DMS 273 (cell line): Measurements from ENCODE around the gene LCN12.

Source experiments
- DNase-seq: peaks from one replicate; lab custom pipeline; 2025; ENCODE audit not compliant: unreplicated experiment; lab: John Stamatoyannopoulos, UW

The LCN12 gene

DNA sequence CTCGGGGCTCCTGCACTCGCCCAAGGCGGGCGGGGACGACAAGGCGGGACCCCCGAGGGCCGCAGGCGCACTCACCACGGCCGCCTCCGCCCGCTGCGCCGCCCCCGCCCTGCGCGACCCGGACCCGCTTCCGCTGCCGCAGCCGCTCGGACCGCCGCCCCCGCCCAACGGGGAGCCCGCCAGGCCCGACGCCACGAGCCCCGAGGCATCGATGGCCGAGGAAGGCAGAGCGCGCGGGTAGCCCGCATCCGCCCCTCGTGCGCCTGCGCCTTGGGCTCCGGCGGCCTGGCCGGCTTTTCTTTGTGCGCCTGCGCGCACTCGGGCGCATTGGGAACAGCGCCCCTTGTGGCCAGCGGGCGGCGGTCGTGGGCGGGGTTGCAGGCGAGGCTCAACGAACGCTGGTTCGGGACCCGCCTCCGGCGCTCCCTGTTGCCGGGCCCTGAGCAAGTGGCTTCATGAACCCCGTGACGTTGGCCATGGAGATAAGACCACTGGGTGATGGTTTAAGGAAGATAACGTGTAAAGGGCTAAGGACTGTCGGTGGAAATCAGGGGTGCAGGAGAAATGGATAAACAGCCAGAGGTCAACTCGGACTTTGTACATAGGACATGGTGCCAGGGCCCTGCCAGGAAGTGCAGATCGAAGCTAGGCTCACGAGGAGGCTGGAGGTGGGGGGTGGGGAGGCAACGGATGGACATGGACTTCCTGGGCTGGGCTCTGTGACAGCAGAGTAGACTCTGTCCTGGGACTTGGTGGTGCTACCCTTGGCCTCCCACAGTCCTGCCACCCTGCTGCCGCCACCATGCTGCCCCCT is 7.3 kb upstream of the LCN12 start, which contains the start of the genes C8G and FBXW5:
TSS of gene C8G (plus strand) at position 725 of the 814 bp plus-strand sequence. CDS start at position 803, 78 bp downstream.
TSS of gene FBXW5 (minus strand) at position 220 of the 814 bp plus-strand sequence. CDS start 655 bp downstream, outside the sequence.
- DNase-seq: peak; percentile 98

DNA sequence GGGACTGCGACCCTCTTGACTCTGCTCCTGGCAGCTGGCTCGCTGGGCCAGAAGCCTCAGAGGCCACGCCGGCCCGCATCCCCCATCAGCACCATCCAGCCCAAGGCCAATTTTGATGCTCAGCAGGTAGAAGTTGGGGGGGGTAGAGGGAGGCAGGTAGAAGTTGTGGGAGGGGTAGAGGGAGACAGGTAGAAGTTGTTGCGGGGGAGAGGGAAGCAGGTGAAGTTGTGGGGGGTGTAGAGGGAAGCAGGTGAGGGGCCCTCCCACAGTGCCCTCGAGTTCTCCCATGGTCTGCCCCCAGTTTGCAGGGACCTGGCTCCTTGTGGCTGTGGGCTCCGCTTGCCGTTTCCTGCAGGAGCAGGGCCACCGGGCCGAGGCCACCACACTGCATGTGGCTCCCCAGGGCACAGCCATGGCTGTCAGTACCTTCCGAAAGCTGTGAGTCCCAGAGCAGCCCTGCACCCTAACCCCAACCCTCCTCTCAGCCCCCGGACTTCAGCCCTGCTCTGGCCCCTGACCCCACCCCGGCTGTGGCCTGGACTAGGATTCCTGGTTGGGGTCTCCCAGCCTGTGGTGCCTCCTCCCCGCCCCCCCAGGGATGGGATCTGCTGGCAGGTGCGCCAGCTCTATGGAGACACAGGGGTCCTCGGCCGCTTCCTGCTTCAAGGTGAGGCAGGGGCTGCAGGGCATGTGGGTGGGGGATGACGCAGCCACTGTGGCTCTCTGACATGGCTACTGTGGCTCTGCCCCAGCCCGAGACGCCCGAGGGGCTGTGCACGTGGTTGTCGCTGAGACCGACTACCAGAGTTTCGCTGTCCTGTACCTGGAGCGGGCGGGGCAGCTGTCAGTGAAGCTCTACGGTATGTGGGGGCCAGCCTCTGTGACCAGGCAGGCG is 6.5 kb upstream of the LCN12 start:
- no peak for DNase-seq

DNA sequence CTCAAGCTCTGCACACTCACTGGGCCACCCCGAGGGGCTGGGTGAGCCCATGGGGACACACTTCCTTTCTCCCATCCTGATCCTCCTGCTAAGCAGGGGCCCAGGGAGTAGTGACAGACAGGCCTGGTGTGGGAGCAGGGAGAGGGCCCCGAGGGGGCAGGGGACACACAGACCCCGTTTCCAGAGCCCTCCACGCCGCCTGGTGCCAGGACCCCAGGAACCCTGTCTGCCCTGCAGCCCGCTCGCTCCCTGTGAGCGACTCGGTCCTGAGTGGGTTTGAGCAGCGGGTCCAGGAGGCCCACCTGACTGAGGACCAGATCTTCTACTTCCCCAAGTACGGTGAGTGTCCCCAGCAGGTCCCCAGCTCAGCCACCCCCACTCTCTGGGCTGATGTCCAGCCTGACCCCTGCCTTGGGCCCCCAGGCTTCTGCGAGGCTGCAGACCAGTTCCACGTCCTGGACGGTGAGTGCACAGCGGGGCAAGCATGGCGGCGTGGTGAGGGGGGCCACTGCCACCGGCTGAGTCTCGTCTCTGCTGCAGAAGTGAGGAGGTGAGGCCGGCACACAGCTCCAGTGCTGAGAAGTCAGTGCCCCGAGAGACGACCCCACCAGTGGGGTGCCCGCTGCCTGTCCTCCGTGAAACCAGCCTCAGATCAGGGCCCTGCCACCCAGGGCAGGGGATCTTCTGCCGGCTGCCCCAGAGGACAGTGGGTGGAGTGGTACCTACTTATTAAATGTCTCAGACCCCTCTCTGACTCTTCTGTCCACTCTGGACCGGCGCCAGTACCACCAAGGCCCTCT is 5.6 kb upstream of the LCN12 start:
- no peak for DNase-seq

DNA sequence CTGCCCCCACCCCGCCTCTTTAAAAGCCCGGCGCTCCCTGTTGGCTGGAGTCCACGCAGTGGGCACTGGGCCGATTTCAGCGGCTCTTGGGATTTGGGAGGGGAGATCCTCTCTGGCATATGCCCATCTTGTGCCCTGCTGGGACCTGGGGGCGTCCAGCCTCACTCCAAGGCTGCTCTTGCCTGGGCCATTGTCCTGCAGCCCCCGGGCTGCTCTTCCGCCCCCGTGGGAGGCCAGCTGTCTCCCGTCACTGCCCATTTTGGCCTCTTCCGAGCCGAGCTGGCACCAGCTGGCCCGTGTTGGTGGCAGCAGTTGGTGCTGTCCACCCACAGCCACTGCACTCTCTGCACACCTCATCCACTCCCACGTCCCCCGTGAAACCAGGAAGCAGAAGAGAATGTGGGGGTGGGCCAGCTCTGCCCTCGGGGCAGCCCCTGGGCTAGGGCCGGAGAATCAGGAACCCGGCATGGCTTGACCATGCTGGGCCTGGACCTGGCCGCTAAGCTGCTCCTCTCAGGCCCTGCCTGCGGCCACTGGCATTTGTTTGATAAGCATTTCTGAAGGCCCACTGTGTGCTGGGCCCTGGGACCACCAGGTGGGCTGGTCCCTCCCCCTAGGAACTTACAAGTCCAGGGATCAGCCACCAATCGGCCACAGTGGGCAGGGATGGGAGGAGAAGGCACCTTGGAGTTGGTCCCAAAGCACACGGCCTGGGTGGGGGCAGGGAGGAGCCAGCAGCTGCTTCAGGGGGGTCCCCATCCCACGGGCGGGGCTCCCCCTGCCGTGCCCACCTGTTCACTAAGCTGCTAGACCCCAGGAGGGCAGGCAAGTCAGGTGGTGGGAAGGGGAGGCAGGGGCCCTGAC is 4.8 kb upstream of the LCN12 start:
- no peak for DNase-seq

DNA sequence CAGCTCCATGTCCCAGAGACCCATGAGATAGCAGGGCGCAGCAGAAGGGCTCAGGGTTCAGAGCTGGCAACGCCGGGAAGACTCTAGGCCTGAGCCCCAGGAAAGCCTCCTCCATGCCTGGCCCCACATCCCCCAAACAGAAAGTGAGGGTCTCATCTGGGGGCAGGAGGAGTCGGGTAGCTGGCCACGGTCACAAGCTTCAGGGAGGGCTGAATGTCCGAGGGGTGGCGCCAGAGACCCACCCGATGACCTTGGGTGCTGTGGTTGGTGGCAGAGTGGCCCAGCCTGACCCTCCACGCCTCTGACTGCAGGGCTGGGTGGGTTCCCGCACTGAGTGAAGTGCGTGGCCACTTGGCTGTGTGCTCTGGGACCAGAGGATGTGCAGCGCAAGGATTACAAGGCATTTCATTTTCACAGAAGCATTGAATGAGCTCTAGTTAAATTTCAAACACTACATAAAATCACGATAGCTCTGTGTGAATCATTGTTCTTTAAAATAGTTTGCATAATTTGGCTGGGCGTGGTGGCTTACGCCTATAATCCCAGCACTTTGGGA is 4.0 kb upstream of the LCN12 start:
- DNase-seq: peak; percentile 62

DNA sequence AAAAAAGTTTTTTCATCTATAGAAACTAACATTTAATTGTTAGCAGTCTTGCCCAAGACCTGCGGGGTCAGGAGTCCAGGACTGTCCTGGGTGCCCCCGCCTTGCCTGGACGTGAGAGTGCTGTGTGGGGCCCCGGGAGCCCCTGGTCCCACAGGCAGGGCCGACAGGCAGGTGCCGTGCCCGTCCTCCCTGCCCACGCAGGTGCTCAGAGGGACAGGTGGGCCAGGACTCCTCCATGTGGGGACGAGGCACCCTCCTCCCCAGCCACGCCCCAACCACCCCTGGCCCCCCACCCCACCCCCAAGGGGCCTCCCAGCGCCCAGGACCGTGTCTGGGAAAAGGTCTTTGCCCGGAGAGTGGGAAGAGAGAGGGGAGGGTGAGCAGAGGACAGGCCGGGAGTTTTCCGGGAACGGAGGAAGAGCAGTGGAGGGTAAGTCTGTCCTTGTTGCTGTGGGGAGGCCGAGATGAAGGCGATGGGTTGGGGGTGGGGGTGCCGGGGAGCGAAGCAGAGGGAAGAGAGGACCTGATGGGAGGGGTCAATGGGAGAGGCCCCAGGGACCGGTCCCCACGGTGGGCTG is 2.7 kb upstream of the LCN12 start:
- peak; percentile 66 for DNase-seq

DNA sequence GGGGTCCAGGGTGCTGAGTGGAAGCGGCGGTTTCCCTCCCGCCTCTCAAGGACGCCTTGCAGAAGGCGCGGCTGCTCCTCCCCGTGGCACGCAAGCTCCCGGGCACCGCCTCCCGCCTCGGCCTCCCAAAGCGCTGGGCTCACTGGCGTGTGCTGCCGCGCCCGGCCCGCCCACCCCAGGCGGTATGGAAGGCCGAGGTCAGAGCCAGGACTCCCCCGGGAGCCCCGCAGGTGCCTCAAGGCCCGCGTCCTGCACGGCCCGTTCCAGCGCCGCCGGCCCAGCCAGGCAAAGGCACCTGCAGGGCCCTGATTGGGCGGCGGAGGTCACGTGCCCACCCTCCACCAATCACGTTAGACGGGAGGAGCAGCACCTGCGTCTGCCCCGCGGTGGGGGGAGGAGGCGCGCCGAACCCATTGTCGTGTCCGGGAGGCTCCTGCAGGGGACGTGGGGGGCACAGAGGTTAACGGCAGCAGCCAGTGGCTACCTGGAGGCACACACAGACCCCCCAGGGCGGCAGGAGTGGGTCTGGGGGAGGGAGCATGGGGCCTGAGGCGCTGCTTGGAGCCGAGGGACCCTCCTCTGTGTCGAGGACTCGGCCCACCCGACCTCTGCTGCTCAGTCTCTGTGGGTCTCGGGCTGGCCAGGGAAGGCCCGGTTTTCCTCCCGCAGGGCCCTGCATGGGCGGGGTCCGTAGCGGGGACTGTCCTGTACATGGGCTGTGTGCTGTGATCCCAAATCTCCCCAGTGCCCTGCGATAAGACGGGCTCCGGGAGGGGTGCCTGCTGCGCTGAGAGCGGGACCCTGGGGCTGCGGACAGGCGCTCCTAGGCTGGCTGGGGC is 2.0 kb upstream of the LCN12 start:
- peak; percentile 91 for DNase-seq

DNA sequence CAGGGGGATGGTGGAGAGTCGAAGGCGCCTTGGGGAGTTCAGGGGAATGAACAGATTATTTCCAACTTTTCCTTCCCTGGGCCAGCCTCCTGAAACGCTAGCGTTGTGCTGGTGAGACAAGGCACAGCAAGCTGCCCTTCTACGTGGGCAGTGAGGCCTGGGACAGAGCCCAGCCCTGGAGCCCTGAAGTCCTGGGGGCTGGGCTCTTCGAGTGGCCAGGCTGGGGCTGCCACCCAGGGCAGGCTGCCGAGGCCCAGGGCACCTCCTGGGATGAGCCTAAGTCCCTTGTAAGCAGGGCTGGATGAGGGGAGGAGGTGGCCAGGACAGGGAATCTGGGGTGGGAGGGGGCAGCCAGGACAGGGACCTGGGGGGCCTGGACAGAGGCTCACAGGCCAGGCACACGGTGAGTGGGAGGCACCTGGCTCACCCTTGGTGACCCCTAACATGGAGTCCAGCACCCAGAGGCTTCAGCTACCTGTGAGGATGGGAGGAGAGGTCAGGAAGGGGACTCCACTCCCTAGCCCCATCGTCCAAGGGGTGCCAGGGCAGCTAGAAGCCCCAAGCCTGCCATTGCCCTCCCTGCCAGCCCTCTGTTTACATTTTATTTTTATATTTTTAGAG is 1.3 kb upstream of the LCN12 start:
- DNase-seq: no peak

DNA sequence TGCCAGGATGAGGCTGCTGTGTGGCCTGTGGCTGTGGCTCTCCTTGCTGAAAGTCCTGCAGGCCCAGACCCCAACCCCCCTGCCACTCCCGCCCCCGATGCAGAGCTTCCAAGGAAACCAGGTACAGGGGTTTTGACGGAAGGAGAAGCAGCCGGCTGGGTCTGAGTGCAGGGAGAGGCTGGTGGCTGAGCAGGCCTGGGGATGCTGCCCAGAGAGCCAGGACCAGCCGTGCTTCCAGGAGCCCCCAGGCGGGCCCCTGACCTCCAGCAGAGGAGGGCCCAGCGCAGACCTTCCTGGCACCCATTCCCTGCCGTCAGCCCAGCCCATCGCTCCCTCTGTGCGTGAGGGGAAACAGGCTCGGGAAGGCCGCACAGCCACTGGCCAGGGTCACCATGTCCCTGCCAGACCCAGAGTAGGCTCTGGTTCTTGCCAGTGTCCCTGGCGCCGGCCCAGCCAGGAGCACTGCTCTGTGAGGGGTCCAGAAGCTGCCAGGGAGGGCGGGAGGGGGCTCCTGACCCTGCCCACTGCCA is 313 bp downstream of the LCN12 start:
- no peak for DNase-seq

DNA sequence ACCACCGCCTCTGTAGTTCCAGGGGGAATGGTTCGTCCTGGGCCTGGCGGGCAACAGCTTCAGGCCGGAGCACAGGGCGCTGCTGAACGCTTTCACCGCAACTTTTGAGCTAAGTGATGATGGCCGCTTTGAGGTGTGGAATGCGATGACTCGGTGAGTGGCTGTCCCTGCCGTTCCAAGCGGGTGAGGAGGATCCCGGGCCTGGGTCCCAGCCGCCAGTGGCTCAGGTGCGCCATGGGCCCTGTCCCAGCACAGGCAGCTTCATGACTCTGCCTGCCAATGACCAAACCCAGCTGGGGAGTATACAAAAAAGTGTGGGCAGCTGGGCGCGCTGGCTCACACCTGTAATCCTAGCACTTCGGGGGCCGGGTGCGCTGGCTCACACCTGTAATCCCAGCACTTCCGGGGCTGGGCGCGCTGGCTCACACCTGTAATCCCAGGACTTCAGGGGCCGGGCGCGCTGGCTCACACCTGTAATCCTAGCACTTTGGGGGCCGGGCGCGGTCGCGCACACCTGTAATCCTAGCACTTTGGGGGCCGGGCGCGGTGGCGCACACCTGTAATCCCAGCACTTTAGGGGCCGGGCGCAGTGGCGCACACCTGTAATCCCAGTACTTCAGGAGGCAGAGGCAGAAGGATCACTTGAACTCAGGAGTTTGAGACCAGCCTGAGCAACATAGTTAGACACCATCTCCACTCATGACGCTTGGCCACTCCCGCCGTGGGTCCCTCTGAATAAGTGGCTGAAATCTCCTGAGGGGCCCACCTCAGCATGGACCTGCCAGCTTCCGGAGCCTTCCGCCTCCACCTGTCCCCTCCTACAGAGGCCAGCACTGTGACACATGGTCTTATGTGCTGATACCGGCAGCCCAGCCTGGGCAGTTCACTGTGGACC is 1.1 kb downstream of the LCN12 start:
- DNase-seq: no peak

DNA sequence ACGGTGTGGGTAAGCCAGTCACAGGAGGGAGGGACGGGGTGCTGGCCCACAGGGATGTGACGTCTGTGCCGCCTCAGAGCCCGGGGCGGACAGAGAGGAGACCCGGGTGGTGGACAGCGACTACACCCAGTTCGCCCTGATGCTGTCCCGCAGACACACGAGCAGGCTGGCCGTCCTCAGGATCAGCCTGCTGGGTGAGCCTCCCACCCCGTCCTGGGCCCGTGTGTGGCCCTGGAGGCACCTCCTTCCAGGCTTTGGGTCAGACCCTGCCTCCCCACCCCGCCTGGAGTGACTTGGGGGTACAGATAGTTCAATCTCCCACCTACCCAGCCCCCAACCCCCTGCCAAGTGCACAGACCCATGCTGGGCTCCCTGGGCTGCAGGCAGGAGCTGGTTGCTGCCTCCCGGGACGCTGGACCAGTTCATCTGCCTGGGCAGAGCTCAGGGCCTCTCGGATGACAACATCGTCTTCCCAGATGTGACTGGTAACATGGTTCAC is 1.7 kb downstream of the LCN12 start:
- DNase-seq: no peak

DNA sequence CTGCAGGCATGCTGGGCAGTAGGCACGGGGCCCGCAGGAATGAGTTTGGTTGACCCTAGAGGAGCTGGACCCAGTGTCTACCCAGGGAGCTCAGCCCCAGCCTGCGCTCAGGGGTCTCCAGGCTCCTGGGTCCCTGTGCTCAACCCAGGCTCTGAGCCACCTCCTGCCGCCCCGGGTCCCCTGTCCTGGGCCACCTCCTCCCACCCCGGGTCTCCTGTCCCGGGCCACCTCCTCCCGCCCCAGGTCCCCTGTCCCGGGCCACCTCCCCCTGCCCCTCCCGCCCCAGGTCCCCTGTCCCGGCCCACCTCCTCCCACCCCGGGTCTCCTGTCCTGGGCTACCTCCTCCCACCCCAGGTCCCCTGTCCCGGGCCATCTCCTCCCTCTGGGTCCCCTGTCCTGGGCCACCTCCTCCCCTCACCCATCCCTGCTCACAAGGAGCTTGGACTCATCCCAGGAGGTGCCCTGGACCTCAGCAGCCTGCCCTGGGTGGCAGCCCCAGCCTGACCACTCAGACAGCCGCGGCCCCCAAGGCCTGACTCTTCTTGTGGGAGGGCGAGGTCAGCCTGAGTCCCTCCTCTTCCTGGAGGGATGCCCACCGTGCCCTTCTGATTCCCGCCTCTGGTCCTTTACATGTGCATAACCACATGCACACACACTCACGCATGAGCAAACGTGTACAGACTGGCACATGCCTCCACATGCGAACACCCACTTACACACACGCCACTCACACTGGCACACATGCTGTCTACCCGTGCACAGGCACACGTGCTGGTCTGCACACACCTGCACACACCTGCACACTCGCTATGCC is 2.4 kb downstream of the LCN12 start:
- no peak for DNase-seq

DNA sequence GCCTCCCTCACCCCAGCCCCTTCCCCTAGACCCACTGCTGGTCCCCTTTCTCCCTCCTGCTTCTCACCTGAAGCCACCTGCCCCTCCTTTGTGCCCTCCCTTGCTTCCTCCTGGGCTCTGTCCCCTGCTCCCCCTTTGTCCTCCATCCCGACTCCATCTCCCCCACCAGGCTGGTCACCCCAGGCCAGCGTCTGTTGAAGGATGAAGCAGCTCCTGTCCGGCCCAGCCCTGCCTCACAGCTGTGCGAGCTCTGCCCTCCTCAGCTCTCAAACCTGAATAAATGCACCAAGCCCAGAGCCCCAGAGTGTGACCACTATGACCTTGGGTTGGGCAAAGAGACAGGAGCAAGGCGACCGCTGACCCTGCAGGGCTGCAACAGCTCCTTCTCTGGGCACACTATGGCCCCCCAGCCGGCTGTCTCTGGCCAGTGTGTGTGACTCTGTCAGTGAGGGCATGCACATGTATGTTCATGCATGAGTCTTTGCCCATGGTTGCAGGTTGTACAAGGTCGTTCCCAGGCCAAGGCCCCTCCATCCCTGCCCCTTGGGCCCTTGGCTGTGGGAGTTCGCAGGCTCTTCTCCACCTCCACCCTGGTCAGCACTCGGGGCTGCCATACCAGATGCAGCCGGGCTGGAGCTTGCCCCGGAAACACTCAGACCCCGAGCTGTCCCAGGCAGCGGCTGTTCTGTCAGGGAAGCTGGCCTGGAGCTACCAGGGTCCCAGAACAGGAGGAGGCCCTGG is 3.3 kb downstream of the LCN12 start:
- DNase-seq: no peak

DNA sequence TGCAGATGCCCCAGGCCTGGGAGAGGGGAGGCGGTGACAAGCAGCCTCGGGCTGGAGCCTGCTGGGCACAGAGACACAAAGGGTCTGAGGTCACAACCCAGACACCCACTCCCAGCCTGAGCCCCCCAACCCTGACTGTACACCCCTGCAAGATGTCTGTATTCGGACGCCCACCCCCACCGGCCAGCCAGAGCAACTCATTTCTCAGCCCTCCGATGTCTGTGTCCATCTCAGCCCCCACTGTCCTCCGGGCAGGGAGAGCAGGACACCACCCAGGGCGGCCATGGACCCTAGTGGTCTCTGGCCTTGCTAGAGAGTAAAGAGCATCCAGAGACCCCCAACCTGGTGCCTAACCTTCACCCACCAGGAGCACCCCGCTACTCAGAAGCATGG is 3.9 kb downstream of the LCN12 start:
- no peak for DNase-seq

DNA sequence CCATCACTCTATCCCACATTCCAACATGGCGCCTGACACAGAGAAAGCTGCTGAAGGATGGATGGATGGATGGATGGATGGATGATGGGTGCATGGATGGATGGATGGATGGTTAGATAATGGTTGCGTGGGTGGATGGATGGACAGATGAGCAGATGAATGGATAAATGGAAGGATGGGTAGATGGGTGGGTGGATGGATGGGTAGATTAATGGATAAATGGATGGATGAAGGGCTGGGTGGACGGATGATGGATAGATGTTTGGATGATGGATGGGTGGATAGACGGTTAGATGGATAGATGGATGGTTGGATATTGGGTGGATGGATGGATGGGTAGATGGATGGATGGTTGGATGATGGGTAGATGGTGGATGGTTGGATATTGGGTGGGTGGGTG is 4.5 kb downstream of the LCN12 start:
- DNase-seq: no peak
